ENCODE results near the gene SNRPA1.

Gene SNRPA1

DNA sequence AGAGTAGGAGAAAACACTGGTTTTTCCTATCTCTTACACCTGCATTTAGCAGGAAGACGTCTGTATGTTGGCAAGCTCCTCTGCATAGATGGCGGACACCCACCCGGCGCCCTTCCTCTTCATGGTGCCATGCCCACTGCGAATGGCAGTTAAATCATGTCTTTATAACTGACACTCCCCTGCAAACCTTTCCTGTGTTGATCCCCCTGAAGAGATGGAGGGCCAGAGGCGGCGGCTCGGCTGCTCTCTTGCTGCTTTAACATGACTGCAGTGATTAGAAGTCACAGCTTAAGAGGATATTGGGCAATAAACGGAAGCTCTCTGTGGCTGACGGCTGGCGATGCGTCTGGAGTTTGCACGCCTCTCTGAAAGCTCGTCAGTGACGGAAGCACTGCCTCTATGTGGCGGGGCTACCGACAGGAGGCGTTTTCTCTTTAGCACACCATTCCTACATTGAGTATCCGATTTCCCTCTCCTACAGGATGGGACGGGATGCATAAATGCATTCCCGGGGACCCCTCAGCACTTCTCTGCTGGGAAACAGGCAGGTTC is 25.5 kb upstream of the SNRPA1 start:
- in situ Hi-C loops (cut with MboI; ENCODE audit: low sequenced_read_pairs), result no loop called here

DNA sequence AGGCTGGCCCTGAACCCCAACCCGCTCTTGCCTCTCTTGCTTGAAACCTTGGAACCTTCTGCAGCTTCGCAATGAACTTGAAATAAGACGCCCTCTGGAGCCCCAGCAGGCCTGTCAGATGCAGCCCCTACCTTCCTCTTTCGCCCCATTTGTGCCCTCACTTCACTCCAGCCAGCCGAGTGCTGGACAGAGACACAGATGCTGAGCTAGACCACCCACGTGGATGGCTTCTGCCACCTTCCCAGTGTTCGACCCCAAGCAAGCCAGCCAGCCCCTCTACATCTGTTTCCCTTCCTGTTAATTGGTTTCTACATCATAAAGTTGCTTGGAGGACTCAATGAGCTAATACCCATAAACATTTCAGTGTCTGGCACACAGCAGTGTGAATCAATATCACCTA is 23.8 kb upstream of the SNRPA1 start:
- in situ Hi-C loops (cut with MboI; ENCODE audit: low sequenced_read_pairs), result no loop called here

DNA sequence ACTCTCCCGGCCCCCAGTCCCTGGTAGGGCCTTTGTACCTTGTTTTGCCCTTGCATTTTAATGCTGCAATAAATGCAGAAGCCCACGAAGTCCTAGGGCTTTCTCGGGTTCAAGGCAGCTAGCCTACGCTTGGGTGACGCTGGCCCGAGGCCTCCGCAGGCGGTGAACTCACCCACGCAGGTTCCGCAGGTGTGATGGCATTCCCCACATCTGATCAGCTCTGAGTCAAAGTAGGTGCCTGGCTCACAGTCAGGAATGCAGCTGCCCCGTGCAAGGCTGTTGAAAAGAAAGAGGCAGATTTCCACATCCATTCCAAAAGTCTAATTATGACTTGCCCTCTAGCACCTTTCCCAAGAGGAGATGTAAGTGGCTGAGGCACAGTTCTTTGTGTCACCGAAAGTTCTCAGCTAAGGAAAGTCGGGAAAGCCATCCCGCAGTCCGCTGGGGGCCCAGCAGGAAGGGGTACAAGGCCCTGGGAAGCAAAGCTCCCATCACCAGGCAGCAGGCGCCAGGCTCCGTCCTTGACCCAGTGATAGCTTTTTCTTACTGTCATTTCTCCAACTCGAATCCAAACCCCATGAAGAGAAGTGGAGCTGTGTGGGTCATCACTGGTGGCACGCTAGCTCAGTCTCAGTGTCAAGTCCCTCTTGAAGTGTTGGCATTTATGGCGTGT is 23.2 kb upstream of the SNRPA1 start:
- in situ Hi-C loops (cut with MboI; ENCODE audit: low sequenced_read_pairs), result no loop called here

DNA sequence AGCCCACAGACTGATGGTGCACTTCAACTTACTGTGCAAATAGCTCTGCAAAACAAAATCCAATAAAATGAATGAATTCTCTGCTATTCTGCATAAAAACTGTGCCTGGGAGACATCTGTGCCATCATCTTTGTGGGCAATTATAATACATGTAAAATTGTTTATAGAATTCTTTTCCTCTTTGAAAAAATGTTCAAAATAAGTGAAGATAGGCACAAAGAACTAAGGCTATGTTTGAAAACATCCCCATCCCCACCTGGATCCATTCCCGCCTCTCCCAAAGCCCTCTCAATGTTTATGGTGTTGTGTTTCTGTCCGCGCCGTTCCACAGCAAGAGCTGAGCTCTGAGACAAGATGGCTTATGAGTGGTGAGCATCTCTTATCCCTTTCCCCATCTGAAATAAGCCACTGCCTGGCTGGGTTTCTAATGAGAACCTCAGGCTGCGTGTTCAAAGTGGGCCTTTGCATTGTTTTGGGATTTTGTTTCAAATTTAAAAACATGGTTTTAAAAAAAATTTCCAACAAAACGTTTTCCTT is 22.4 kb upstream of the SNRPA1 start:
- in situ Hi-C loops (cut with MboI; ENCODE audit: low sequenced_read_pairs), result no loop called here

DNA sequence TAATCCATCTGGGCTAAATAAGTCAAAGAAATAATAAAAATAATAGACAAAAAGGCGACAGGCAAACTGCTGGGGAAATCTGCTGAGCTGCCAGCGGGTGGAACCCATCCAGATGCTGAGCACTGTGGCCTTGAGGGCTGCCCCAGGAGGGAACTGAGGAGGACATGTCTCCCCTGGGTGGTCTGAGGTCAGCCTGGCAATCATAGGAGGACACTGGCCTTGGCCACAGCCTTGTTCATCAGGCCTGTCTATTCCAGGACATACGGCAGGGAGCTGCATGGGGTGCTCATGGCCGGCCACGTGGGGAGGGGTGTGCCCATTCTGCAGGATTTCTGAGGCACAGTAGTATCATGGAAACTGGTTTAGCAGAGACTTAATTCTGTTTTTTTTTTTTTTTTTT is 21.5 kb upstream of the SNRPA1 start:
- in situ Hi-C loops (cut with MboI; ENCODE audit: low sequenced_read_pairs), result no loop called here

DNA sequence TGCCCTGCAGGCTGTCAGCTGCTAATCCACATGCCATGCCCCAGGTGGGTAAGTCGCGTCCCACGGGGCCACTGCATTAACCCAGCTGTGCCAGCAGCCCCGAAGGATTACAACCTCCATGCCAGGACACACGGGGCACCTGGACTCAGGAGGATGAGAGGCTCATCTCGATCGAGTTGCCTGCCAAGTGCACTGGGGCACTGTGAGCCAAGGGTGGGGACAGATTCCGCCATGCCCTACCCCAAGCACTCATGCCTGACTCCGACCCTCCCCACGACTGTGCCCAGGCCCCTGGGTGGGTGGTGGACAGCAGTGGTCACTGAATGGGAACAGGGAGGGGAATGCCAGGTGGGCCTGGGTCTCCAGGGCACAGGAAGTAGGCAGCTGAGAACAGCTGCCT is 20.7 kb upstream of the SNRPA1 start:
- in situ Hi-C loops (cut with MboI; ENCODE audit: low sequenced_read_pairs), result no loop called here

DNA sequence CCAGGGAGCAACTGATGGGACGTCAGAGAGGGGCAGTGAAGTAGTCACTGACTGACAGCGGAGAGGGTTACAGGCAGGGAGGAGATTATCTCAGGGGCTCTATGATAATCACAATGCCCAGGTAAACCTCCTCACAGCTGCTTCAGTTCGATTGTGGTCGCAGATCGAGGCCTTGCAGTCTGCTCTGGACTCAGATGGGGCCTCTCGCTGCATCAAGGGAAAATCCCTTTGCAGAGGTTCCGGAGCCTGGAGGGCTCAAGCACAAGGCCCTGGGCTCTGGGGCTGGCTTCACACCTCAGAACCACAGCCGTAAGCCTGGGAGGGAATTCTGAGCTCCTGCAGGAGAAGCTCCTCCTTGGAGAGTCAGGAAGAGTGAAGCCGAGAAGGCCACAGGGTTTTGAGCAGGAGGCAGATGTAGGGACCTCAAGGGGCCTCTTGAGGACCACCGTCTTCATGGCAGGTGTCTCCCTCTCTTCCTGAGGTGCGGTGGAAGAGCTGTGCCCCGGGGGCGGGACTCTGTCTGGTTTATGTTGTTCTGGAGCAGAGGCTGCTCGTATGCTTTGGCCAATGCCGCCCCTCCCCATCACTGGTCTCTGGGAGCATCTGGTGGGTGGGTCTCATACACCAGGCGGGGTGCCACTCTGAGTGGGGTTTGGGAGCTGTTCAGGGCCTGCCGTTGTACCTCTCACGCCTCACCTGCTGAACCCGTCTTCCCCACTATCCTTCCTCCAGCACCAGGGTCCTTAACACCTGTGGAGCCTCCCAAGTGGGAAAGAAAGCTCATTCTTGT is 19.5 kb upstream of the SNRPA1 start:
- in situ Hi-C loops (cut with MboI; ENCODE audit: low sequenced_read_pairs), result no loop called here

DNA sequence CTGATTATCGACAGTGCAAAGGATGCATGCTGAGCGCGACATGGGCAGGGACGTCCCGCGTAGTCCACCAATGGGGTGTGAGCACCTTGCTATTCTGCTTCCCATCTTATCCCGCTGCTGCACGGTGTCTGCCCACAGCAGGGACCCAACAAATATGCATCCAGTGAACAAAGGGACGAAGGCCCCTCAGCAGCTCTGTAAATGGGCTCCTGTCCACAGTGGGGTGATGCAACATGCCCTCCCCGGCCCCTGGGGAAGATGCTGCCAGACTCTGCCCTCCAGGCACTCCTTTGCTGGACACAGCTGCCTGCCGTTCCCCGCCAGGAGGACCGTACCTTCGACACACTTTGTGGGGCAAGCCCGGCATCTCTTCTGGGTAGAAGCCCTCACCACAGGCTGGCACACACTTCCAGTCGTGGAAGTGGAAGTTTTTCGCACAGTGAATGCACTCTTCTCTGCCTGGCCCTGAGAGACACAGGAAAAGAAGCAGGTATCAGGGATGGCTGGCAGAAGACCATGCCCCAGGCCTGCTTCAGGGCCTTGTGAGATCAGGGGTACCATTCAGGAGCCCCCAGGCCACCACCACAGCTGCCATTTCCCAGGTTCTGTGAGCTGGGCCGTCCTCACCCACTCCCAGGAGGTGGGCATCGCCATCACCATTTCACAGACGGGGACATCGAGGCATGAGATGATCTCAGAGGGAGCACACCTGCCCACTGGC is 18.2 kb upstream of the SNRPA1 start:
- in situ Hi-C loops (cut with MboI; ENCODE audit: low sequenced_read_pairs), result no loop called here

DNA sequence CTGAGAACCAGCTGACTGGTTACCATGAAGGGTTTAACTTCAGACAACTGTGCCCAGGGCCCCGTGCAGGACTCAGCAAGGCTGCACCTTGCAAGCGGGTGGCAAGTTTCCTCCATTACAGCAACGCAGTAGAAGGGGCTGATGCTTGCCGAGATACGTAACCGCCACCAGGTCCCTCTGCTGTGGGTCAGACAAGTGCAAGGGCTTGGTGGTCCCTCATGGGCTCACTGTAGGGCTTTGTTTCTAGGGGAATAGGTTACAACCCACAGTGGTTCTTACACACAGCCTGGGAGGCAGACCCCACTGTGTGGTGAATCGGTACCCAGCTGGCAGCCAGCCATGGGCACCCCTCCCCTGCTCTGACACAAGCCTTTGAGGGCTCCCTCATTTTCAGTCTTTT is 15.5 kb upstream of the SNRPA1 start:
- in situ Hi-C loops (cut with MboI; ENCODE audit: low sequenced_read_pairs), result no loop called here

DNA sequence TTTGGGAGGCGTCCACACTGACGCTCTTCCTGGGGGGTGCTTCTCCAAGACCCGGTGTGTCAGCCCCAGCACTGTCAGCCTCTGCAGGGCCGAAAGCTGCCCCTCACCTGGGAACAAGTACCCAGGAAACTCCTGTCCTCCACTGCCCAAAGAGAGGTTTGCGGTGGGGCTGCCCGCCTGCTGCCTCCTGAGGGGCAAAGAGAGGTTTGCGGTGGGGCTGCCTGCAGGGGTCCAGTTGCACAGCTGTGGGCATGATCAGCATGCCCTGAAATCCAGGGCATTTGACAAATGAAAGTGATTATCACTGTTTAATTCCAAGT is 15.1 kb upstream of the SNRPA1 start:
- in situ Hi-C loops (cut with MboI; ENCODE audit: low sequenced_read_pairs), result no loop called here

DNA sequence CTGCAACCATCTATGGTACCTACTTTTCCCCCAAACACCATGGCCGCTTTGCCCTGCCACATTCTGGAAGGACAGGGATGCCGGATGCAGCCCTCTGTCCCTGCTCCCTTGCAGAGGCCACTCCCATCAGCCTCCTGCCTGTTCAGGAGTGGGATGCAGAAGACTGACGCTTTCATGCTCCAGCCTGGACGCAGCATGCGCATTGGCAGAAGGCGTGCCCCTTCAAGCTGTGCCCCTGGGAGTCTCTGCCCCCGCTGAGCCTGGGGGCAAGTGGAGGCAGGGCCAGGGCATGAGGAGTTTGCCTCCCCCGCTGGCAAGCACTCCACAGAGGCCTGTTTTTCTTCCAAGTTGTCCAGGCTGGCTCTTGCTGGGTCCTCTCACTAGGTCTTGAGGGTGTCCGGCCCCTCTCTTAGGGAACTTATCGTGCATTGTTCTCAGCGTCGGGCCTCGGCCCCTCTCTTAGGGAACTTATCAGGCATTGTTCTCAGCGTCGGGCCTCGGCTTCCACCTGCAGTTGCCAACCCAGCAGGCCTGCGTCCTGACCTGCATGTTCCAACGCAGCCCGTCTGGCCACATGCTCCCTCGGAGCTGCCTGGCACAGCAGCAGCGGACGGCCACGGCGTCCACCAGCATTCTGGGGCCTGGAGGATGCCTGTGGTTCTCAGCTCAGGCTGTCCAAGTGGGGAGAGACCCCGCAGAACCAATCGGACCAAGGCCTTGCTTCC is 14.6 kb upstream of the SNRPA1 start:
- in situ Hi-C loops (cut with MboI; ENCODE audit: low sequenced_read_pairs), result no loop called here

DNA sequence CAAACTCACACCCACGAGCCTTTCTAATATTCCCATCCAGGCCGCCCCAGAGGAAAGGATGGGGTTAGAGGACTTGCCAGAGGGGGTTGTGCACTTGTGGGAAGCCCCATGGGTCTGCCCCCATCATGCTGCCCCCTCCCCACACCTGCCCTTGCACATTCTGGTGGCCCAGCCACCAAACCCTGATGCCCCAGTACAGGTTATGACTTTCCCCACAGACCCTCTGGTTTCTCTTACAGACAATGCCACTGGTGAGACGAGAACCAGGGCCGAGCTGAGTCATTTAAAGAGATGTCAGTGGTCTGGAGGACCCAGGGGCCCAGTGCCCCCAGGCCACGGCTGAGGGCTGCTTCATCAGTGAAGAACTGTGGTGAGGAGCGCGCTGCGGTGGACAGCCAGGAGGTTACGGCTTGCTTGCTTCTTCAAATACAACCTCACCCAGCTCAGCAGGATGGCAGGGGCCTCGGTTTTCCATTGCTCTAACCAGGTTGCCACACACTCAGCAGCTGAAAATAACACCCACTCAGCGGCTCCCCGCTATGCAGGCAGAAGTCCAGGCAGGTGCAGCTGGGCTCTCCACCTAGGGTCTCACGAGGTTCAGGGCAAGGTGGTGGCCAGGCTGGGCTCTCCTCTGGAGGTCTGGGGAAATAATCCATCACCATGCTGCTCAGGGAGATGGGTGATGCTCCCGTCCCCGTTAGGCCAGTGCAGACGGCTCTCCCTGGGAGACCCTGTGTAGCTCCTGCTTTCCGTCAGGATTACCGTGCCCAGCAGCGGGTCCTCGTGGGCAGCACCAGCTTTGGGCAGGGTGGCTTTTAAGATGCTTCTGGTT is 13.8 kb upstream of the SNRPA1 start:
- in situ Hi-C loops (cut with MboI; ENCODE audit: low sequenced_read_pairs), result no loop called here

DNA sequence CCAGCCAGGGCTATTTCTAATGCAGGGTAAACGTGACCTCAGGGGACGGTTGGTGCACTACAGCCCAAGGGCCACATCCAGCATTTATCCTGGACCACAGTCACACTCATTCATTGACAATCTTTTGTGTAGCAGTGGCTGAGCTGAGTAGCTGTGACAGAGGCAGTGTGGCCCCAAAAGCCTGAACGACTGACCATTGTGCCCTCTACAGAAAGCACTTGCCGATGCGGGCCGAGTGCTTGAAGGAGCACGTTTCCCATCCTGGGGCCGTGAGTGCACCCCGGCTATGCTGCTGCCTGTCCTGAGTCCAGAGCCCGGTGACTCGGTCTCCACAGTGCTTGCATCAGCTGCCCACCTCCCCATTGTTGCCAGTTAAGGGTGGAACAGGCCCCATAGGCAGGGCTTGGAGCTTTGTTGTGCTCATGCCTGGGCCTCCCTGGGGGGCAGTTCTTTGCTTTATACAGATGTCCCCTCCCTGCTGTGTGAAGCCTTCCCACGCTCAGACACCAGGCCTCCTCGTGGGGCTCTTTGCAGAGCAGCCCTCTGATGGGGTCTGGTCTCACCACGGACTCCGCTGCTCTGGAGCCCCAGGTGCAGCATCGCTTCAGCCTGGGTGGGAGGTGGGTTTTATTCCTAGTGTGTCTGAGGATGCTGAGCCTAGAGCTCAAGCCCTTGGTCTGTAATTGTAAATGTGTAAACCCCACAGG is 13.0 kb upstream of the SNRPA1 start:
- in situ Hi-C loops (cut with MboI; ENCODE audit: low sequenced_read_pairs), result no loop called here

DNA sequence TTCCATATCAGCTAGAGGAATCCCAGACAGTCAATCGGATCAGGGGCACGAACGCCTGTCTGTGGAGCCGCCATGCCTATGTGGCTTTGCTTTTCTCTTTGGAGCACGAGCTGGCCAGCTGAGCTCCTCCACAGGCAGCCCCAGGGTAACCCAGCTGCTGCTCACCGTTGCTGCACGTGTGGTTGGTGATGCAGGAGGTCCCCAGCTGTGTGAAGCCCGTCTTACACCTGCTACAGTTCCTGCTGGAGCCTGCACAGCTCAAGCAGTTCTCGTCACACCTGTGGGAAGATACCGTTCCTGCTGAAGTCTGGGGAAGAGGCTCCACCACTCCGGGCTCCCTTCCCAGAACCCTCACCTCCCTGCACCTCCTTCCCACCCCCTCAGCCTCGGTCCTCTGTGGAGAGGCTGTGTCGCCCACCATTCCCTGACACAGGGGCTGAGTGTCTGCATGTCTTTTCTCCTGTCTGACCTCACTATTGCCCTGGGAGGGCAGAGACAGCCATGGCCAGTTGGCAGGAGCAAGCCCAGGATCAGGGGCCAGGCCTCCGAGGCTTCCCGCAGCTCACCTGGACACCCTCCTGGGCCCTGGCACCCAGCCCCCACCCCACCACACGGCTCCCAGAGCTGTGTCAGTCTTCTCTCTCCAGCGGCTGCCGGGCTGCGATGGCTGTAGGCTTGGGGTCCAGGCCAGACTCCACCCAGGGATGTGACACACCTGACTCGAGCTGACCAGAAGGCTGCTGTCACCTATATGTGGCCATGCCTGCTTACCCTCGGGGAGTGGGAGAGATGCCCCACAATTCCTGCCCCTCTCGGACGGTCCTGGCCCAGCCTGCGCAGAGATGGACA is 12.2 kb upstream of the SNRPA1 start:
- in situ Hi-C loops (cut with MboI; ENCODE audit: low sequenced_read_pairs), result no loop called here

DNA sequence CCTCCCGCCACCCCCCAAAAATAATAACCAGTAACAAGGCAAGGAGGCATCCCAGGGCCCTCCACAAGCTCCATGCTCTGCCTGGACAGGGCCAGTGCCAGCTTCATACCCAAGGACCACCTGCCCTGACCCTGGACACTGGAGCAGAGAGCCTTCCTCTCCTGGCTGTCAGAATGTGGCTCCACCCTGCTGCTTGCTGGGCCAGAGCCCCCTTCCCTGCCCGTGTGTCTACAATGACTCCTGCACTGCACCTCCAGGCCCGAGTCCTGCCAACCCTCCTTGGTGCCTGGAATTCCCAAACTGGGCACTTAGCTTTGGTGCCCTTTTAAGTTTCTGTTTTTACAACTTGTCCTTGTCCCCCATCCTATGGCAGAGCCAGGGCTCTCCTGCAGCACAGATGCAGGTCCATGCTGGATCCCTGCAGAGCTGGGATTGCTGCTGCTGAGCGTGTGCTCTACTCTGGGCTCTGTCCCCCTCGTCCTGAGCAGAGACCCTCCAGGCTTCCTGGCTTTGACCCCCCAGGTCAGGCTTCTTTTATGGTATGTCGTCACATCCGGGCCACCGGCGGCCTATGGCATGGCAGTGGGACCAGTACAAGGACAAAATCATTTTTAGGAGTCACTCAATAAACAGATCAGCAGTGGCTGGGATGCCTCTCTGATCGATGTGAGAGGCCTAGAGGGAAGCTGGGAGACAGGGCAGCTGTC is 11.4 kb upstream of the SNRPA1 start:
- in situ Hi-C loops (cut with MboI; ENCODE audit: low sequenced_read_pairs), result no loop called here

DNA sequence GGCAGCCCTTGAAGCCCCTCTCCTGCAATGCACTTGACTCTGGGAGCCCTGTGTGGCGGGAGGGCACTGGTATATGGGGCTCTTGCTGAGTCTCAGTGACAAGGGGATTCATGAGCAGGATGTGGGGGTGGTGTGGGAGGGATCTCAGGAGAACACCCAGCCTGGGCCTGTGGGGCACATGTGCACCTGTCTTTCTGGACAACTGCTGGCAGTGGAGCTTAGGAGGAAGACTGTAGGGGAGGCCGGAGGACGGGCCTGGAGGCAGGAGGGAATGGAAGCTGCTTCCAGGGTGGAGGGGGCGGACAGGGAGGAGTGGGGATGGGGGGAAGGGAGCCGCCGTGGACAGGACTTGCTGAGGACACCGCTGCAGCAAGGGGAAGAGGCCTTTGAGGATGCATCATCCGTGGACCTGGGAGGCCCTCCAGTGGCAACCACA is 10.8 kb upstream of the SNRPA1 start:
- in situ Hi-C loops (cut with MboI; ENCODE audit: low sequenced_read_pairs), result no loop called here

DNA sequence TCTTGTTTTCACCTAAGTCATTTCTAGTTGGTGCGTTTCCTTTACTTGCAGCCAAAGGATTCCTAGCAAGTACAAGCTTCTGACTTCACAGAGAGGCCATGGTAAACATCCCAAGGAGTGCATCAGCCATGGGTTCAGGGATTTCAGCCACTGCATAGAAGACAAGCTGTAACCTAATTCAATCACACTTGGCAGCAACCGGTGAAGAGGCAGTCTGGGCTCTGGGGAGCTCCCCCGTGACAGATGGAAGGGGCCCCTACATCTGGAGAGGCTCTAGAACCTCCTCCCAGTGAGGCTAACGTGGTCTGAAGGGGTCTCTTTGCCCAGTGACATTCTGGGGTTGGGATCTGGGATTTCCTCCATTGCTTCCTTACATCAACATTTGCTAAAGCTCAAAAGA is 8.4 kb upstream of the SNRPA1 start:
- in situ Hi-C loops (cut with MboI; ENCODE audit: low sequenced_read_pairs), result no loop called here
